GM19395 (cell line): ENCODE results near the gene SMTNL1.

ENCODE experiments used
- ATAC-seq: cut with Tn5 transposase; IDR thresholded peaks from one replicate; pipeline ENCODE4 v1.9.1; 2021; ENCODE audit warnings: mild to moderate bottlenecking, moderate library complexity; ENCODE audit not compliant: unreplicated experiment

SMTNL1 gene

GRCh38 chr11:57543593-57543992 lies 6.2 kb downstream of the SMTNL1 start:
- ATAC-seq = no peak

- ATAC-seq = no peak
Measured at GRCh38 chr11:57544566-57544965, 7.2 kb downstream of the SMTNL1 start.

- ATAC-seq = no peak
Measured at GRCh38 chr11:57545883-57546282, 8.5 kb downstream of the SMTNL1 start.

GRCh38 chr11:57546451-57546850 lies 9.1 kb downstream of the SMTNL1 start:
- ATAC-seq = no peak

GRCh38 chr11:57546869-57547475 lies 9.6 kb downstream of the SMTNL1 start:
- ATAC-seq = peak; percentile 66

- ATAC-seq = peak; percentile 93
Measured at GRCh38 chr11:57547854-57548377, 10.5 kb downstream of the SMTNL1 start.

GRCh38 chr11:57549983-57550382 lies 12.6 kb downstream of the SMTNL1 start:
- no peak for ATAC-seq

- no peak for ATAC-seq
Measured at GRCh38 chr11:57551941-57552340, 14.5 kb downstream of the SMTNL1 start.

- no peak for ATAC-seq
Measured at GRCh38 chr11:57552479-57552878, 15.1 kb downstream of the SMTNL1 start.

- no peak for ATAC-seq
Measured at GRCh38 chr11:57555393-57555792, 18.0 kb downstream of the SMTNL1 start.

GRCh38 chr11:57556041-57556440 lies 18.6 kb downstream of the SMTNL1 start:
- ATAC-seq = no peak

GRCh38 chr11:57560146-57560545 lies 22.8 kb downstream of the SMTNL1 start:
- ATAC-seq = no peak

GRCh38 chr11:57562596-57562995 lies 25.2 kb downstream of the SMTNL1 start:
- ATAC-seq = no peak

GRCh38 chr11:57566005-57566904 lies 28.9 kb downstream of the SMTNL1 start:
- ATAC-seq = peak; percentile 76

- peak; percentile 1 for ATAC-seq
Measured at GRCh38 chr11:57566905-57567514, 29.6 kb downstream of the SMTNL1 start.

GRCh38 chr11:57567515-57568329 lies 30.3 kb downstream of the SMTNL1 start, which contains the start of gene UBE2L6:
Gene UBE2L6, minus strand, starts transcription at chr11:57567672. Its CDS starts 61 bp downstream, at chr11:57567611.
- peak; percentile 51 for ATAC-seq

- peak; percentile 82 for ATAC-seq
Measured at GRCh38 chr11:57568330-57568766, 31.0 kb downstream of the SMTNL1 start.

GRCh38 chr11:57571606-57572005 lies 34.2 kb downstream of the SMTNL1 start:
- no peak for ATAC-seq

- ATAC-seq = no peak
Measured at GRCh38 chr11:57574061-57574460, 36.7 kb downstream of the SMTNL1 start.

- ATAC-seq = no peak
Measured at GRCh38 chr11:57584341-57584740, 46.9 kb downstream of the SMTNL1 start.

GRCh38 chr11:57585301-57585700 lies 47.9 kb downstream of the SMTNL1 start:
- no peak for ATAC-seq
